Measurements from ENCODE around the gene TMEM154.

GRCh38 chr4:152606753-152607152, 73.0 kb downstream of the TMEM154 start:
- TF ChIP-seq, protein P1, sequence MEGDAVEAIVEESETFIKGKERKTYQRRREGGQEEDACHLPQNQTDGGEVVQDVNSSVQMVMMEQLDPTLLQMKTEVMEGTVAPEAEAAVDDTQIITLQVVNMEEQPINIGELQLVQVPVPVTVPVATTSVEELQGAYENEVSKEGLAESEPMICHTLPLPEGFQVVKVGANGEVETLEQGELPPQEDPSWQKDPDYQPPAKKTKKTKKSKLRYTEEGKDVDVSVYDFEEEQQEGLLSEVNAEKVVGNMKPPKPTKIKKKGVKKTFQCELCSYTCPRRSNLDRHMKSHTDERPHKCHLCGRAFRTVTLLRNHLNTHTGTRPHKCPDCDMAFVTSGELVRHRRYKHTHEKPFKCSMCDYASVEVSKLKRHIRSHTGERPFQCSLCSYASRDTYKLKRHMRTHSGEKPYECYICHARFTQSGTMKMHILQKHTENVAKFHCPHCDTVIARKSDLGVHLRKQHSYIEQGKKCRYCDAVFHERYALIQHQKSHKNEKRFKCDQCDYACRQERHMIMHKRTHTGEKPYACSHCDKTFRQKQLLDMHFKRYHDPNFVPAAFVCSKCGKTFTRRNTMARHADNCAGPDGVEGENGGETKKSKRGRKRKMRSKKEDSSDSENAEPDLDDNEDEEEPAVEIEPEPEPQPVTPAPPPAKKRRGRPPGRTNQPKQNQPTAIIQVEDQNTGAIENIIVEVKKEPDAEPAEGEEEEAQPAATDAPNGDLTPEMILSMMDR (IDR thresholded peaks at IDR 0.05; ENCODE audit: low read length), result no peak
- no peak for TF ChIP-seq EZH2 (IDR thresholded peaks at IDR 0.05; ENCODE audit: borderline replicate concordance, low read length)

All from OCI-LY1 (cell line).